GM12878 (cell line): Measurements from ENCODE around the gene CD68. TPM values are rescaled to one million over a fixed set of nuclear protein-coding genes. Genes with fewer than 3 reads are reported as not detected.

Source experiments
- ATAC-seq: fragments of 200-7000 bp; cut with Tn5 transposase; 3 replicates; pipeline ENCODE4 v1.9.1; 2020; ENCODE audit warnings: mild to moderate bottlenecking, moderate library complexity
- BruUV-seq: library from RNA; stranded (reverse); fragments of 400-500 nt; replicated peaks from 2 replicates; lab custom pipeline; 2021; lab: Mats Ljungman, UMichigan
- CTCF ChIA-PET: fragments of 300-600 bp; sonication (Branson Sonifier 250); formaldehyde crosslinking; extraction: SDS; loops from one replicate; lab custom pipeline; 2021; ENCODE audit warnings: inconsistent platforms; lab: Yijun Ruan, JAX
- POLR2A ChIA-PET: fragments of 350-600 bp; formaldehyde crosslinking; extraction: SDS; loops from one replicate; lab custom pipeline; 2021; ENCODE audit warnings: inconsistent platforms; lab: Charles Lee
- RAD21 ChIA-PET: fragments of 300-600 bp; sonication (Branson Sonifier 250); formaldehyde crosslinking; loops from one replicate; lab custom pipeline; 2023; ENCODE audit warnings: antibody characterized with exemption; ENCODE audit not compliant: unreplicated experiment; lab: Charles Lee
- SMC1A ChIA-PET: fragments of 300-600 bp; sonication (Branson Sonifier 250); formaldehyde crosslinking; loops from one replicate; lab custom pipeline; 2023; ENCODE audit not compliant: unreplicated experiment, uncharacterized antibody; lab: Charles Lee
- DNase-seq: peaks from one replicate; pipeline ENCODE4 v3.0.0-alpha.2; 2011; ENCODE audit warnings: low read depth, low spot score
- FAIRE-seq: peaks from 3 replicates; lab custom pipeline; 2011; peaks lifted over from hg19 to GRCh38; lab: Jason Lieb, UNC
- H2AFZ ChIP-seq: 2 replicates; pipeline ENCODE4 v1.6.0; 2011; ENCODE audit warnings: low read depth, low read length, control low read depth; ENCODE audit not compliant: control insufficient read depth
- H3K27ac ChIP-seq: 2 replicates; pipeline ENCODE4 v1.5.1; 2011; ENCODE audit warnings: control low read depth; ENCODE audit not compliant: control insufficient read depth, insufficient read depth
- H3K27me3 ChIP-seq, 2 experiments: replicated peaks in 1 of 2; 2 replicates each; pipeline versions ENCODE4 v1.6.0 to v1.6.1; 2011; ENCODE audit warnings: low read length in 1 of 2; ENCODE audit not compliant: control insufficient read depth in 2 of 2, insufficient read depth in 2 of 2
- H3K36me3 ChIP-seq, 2 experiments: 2 replicates each; pipeline ENCODE4 v1.5.1; 2011; ENCODE audit warnings: low read length in 1 of 2; ENCODE audit not compliant: control insufficient read depth in 2 of 2, insufficient read depth in 2 of 2
- H3K4me1 ChIP-seq: 2 replicates; pipeline ENCODE4 v1.6.1; 2011; ENCODE audit warnings: mild to moderate bottlenecking, low read length, moderate library complexity, mixed read lengths; ENCODE audit not compliant: control insufficient read depth, insufficient read depth
- H3K4me2 ChIP-seq: 2 replicates; pipeline ENCODE4 v1.6.0; 2011; ENCODE audit warnings: control low read depth; ENCODE audit not compliant: control insufficient read depth, insufficient read depth
- H3K4me3 ChIP-seq: fragments of 200-600 bp; sonication (generic); 2 replicates; pipeline ENCODE4 v1.5.1; 2016
- H3K79me2 ChIP-seq: 2 replicates; pipeline ENCODE4 v1.6.0; 2011; ENCODE audit warnings: low read length; ENCODE audit not compliant: control insufficient read depth, insufficient read depth
- H3K9ac ChIP-seq: 2 replicates; pipeline ENCODE4 v1.8.0; 2011; ENCODE audit warnings: low read length, control low read depth, mixed read lengths; ENCODE audit not compliant: control insufficient read depth, insufficient read depth
- H3K9me3 ChIP-seq: replicated peaks from 3 replicates; pipeline ENCODE4 v1.5.1; 2011; ENCODE audit warnings: mild to moderate bottlenecking, low read length; ENCODE audit not compliant: control insufficient read depth, insufficient read depth
- H4K20me1 ChIP-seq: 2 replicates; pipeline ENCODE4 v1.6.0; 2011; ENCODE audit not compliant: control insufficient read depth, insufficient read depth
- ASH2L ChIP-seq: fragments of 300-600, 200-600 bp; sonication (generic); IDR thresholded peaks from 2 replicates; pipeline ENCODE4 v1.6.1; 2017; ENCODE audit warnings: low read depth, mild to moderate bottlenecking, borderline replicate concordance
- ATF3 ChIP-seq: IDR thresholded peaks from 2 replicates; pipeline ENCODE4 v1.6.1; 2011; ENCODE audit warnings: low read depth, mild to moderate bottlenecking, low read length, moderate library complexity, borderline replicate concordance; ENCODE audit errors: extremely low read depth
- CREM ChIP-seq: IDR thresholded peaks from 2 replicates; pipeline ENCODE4 v1.6.1; 2014; ENCODE audit warnings: antibody characterized with exemption, low read depth
- IRF4 ChIP-seq: IDR thresholded peaks from 2 replicates; pipeline ENCODE4 v1.6.1; 2011; ENCODE audit warnings: low read depth, low read length
- MAX ChIP-seq: IDR thresholded peaks from 2 replicates; pipeline ENCODE4 v1.6.1; 2012; ENCODE audit warnings: low read depth, low read length, improper control_type of control experiment
- MXI1 ChIP-seq: fragments of 150-350 bp; IDR thresholded peaks from 2 replicates; pipeline ENCODE4 v1.6.1; 2011; ENCODE audit warnings: low read depth, mild to moderate bottlenecking, inconsistent platforms, low read length, improper control_type of control experiment
- NRF1 ChIP-seq: conservative IDR thresholded peaks from 2 replicates; pipeline ENCODE4 v1.6.1; 2011; ENCODE audit warnings: mild to moderate bottlenecking, low read depth, low read length, improper control_type of control experiment
- PAX5 ChIP-seq: IDR thresholded peaks from 2 replicates; pipeline ENCODE4 v1.6.1; 2011; ENCODE audit warnings: low read depth, low read length, borderline replicate concordance
- POLR2AphosphoS2 ChIP-seq: IDR thresholded peaks from 2 replicates; pipeline ENCODE4 v1.6.1; 2011; ENCODE audit warnings: low read depth, mild to moderate bottlenecking, low read length, improper control_type of control experiment, moderate library complexity
- PRDM15 ChIP-seq: fragments of 450-650 bp; formaldehyde crosslinking; IDR thresholded peaks from 2 replicates; pipeline ENCODE4 v1.4.0; 2020; ENCODE audit warnings: mild to moderate bottlenecking, moderate library complexity
- ZNF24 ChIP-seq: fragments of 450-650 bp; IDR thresholded peaks from 2 replicates; pipeline ENCODE4 v1.6.1; 2017; ENCODE audit warnings: antibody characterized with exemption, mild to moderate bottlenecking
- ZNF687 ChIP-seq: fragments of 450-650 bp; IDR thresholded peaks from 2 replicates; pipeline ENCODE4 v1.6.1; 2017; ENCODE audit warnings: mild to moderate bottlenecking, moderate library complexity
- WGBS: methylation state at CpG from one replicate; pipeline ENCODE4 v1.1.6; 2016; ENCODE audit warnings: low lambda C conversion rate; ENCODE audit not compliant: insufficient replicate concordance, insufficient coverage; ENCODE audit errors: missing lambda C conversion rate; 5-methylcytosine and 5-hydroxymethylcytosine counted together
- in situ Hi-C: fragments of 300-500 bp; cut with MboI; formaldehyde crosslinking; loops from 9 replicates; pipeline ENCODE4 v1.14.3; 2018; ENCODE audit warnings: mixed read lengths
- intact Hi-C: fragments of 100-400 bp; cut with micrococcal nuclease; formaldehyde crosslinking; loops from one replicate; pipeline ENCODE4 v1.14.2; 2022; ENCODE audit not compliant: unreplicated experiment
- polyA plus RNA-seq, 11 experiments: library from polyadenylated mRNA; depleted of rRNA in 4 of 11; unstranded in 6 of 11; stranded (reverse) in 5 of 11; fragments of >200 nt; fragmentation: Nextera tagmentation in 4 of 11; fragmentation: Illumina TruSeq in 1 of 11; extraction: Ambion mirVana in 4 of 11; extraction: Trizol in 1 of 11; gene quantifications; 1 replicate in 1 of 11; 2 replicates in 10 of 11; pipeline versions ENCODE4 v1.2.1 to v1.2.3, GENCODE V29; 2011 to 2016; ENCODE audit warnings: inconsistent platforms in 2 of 11, missing spikeins in 2 of 11, low read depth in 1 of 11
- total RNA-seq, 4 experiments: library from RNA; depleted of rRNA in 3 of 4; stranded (reverse); fragments of >200 nt in 3 of 4; fragmentation: Illumina TruSeq in 1 of 4; extraction: Trizol in 1 of 4; gene quantifications; 2 replicates each; pipeline versions ENCODE4 v1.2.1 to v1.2.3, GENCODE V29; 2013 to 2021

The CD68 gene
- total and polyA plus RNA-seq, 10 of the 15 experiments (the other 5 are each of a cell fraction or from before 2014, with no cell fraction given), result 2.6 to 6.9 (median 3.8) TPM

GRCh38 chr17:7561589-7562207 is 17.7 kb upstream of the CD68 start, which contains the start of gene SENP3:
Gene SENP3, plus strand, starts transcription at chr17:7561919. Its CDS starts 1,158 bp downstream, at chr17:7563077.
- peak within 1 kb of the TSS; percentile 83 for H3K9ac ChIP-seq
- peak within 1 kb of the TSS; percentile 92 for H3K4me2 ChIP-seq
- RAD21 ChIA-PET, result interaction anchor here (1.3 to 4.9 kb wide), 16 partner anchors 10 to 232 kb away, joined by 3 to 84 read pairs (median 8); partner anchors contain the start of genes ACAP1, CD68, CHRNB1 and MPDU1
- H3K4me1 ChIP-seq, result peaks cover 37% of the 10 kb centered on the region
- CTCF ChIA-PET, result interaction anchor here (1.3 to 6.2 kb wide), 24 partner anchors 9 to 232 kb away, joined by 4 to 192 read pairs (median 16); partner anchors contain the start of genes ACAP1, CD68, CHRNB1 and FGF11
- ATAC-seq (peak; percentile 82), DNase-seq (no peak), FAIRE-seq (peak; percentile 66)
- POLR2A ChIA-PET, result interaction anchor here (0.8 to 4.2 kb wide), 14 partner anchors 10 to 232 kb away, joined by 3 to 36 read pairs (median 4); partner anchors contain the start of genes CD68, NEURL4, TMEM102 and TP53
- H3K27ac ChIP-seq, result peak within 1 kb of the TSS; percentile 64
- H3K4me3 ChIP-seq, result peak within 1 kb of the TSS; percentile 92
- H3K27me3 ChIP-seq, result no peaks in the 10 kb centered on the region
- peaks cover 8 to 13% of the 10 kb centered on the region in 2 experiments; a peak in 3 of 4 replicates for H3K36me3 ChIP-seq
- peak within 1 kb of the TSS; percentile 52 for H2AFZ ChIP-seq
- intact Hi-C loops, result loop anchor here (1.0 to 5.0 kb wide), 6 partner anchors 11 to 205 kb away; partner anchors contain the start of genes FGF11 and TMEM102
- no peaks in the 10 kb centered on the region for H4K20me1 ChIP-seq
- SMC1A ChIA-PET, result interaction anchor here (1.0 to 4.9 kb wide), 12 partner anchors 9 to 206 kb away, joined by 3 to 67 read pairs (median 6); partner anchors contain the start of genes TMEM102, TNFSF12, TP53 and WRAP53
- in situ Hi-C loops, result loop anchor here (25.0 kb wide), 1 partner anchor 524 kb away; the partner anchor contains the start of genes SLC16A11 and SLC16A13
- 2% methylated on average over 35 of the region's 82 CpGs for WGBS
- BruUV-seq, result no TSS peak
- H3K9me3 ChIP-seq, result no peaks in the 10 kb centered on the region
- peaks cover 34% of the 10 kb centered on the region for H3K79me2 ChIP-seq
- peak; percentile 68; the same call in 1 of the 2 replicates for TF ChIP-seq POLR2AphosphoS2
- TF ChIP-seq ATF3, result peak; percentile 35; the same call in 1 of the 2 replicates
- TF ChIP-seq ZNF687, result peak; percentile 47; the same call in 1 of the 2 replicates
- TF ChIP-seq ASH2L, result 0 out of 2 replicates have a peak, but pooled peaks have one; percentile 47
- peak; percentile 73; the same call in 1 of the 2 replicates for TF ChIP-seq PAX5
- TF ChIP-seq IRF4, result no peak
- peak; percentile 68 for TF ChIP-seq NRF1
- no peak for TF ChIP-seq PRDM15 (CRISPR knock-in tag)
- TF ChIP-seq CREM, result peak; percentile 98
- TF ChIP-seq MXI1, result peak; percentile 89
- peak; percentile 27; the same call in 1 of the 2 replicates for TF ChIP-seq ZNF24
- TF ChIP-seq MAX, result peak; percentile 13; the same call in 1 of the 2 replicates
